ENCODE results near the gene CYTH2.

The CYTH2 gene

GRCh38 chr19:48493718-48494401 lies 24.7 kb downstream of the CYTH2 start:
- DNase-seq (ENCODE audit: low spot score): no peak

DNA sequence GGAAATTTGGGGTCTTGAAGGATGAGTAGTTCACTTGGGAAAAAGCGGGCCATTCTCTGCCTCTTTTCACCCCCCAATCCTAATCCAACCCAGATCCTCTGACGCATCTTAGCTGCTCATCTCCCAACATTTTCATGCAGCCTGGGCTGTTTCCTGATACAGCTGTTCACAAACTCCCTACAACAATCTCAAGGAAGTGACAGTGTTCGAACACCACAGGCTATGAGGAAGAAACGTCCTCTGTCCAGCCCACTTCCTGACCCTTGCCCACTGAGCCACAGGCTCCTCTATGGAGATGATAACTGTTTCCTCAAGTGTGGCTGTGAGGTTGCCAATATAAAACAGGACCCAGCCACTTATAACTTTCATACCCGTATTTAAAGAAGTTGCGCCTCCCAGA lies 26.2 kb downstream of the CYTH2 start:
- no peak for DNase-seq (ENCODE audit: low spot score)

DNA sequence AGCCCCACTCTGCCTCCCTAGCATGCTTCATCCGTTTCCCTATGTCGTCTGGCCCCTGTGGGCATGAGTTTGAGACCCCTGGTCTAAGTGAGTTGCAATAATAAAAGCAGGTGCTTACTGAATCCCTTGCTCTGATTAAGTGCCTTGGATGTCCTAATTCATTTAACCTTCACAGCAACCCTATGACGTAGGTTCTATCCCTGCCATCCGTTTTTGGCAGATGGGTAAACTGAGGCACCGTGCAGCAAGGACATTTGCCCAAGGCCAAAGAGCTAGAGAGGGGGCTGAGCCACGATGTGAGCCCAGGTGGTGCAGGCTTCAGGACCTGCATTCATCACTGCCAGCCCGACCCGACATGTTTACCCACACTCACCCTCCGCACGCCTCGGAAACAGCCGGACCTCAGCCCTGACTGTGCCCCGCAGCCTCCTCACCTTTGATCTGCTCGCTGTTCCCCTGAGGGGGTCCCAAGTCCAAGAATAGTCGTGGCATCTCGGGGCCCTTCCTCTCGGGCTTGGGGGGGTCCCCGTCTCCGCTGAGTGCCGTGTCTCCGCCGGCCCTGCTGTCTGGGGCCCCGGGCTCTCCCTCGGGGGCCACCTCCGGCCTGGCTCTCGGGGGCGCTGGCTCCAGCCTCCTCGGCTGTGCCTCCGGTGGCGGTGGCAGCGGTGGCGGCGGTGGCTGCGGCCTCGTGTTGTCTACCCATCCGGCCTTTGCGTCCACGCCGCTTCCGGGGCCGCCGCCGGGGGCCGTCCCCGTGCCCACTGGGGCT lies 28.0 kb downstream of the CYTH2 start:
- peak; percentile 42 for DNase-seq (ENCODE audit: low spot score)

- peak; percentile 58 for DNase-seq (ENCODE audit: low spot score)
Measured at GRCh38 chr19:48497728-48498594, 28.8 kb downstream of the CYTH2 start.

DNA sequence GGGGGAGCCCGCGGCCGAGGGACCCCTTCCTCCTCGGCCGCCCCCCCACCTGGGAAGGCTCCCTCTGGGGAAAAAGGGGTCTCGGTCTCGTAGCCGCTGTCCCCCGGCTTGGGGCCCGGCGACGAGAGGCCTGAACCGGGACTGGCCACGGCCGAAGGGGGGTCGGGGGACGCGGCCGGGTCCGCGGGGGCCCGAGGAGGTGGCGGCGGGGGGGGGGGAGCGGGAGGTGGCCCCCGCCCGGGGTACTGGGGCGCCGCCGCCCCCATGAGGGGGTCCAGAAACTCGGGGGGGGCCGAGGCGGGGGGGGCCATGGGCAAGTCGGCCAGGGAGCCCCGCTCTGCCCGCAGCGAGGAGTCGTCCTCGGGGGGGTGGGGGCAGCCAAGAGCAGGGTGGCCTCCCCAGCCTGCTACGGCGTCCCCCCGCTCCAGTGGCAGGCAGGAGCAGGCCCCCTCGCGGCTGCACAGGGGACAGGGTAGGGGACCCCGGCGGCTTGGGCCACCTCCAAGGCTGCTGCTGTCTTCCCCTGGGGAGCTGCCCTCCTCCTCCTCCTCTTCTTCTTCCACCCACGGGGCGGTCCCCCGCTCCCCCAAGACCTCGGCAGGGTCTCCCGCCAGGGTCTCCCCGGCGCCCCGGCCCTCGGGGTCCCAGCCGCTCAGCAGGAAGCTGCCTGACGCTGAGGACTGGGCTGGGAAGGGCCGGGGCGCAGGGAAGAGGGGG lies 29.6 kb downstream of the CYTH2 start:
- DNase-seq (ENCODE audit: low spot score): peak; percentile 60

- DNase-seq (ENCODE audit: low spot score): no peak
Measured at GRCh38 chr19:48499316-48500090, 30.3 kb downstream of the CYTH2 start.

GRCh38 chr19:48500830-48501493 lies 31.8 kb downstream of the CYTH2 start:
- no peak for DNase-seq (ENCODE audit: low spot score)

DNA sequence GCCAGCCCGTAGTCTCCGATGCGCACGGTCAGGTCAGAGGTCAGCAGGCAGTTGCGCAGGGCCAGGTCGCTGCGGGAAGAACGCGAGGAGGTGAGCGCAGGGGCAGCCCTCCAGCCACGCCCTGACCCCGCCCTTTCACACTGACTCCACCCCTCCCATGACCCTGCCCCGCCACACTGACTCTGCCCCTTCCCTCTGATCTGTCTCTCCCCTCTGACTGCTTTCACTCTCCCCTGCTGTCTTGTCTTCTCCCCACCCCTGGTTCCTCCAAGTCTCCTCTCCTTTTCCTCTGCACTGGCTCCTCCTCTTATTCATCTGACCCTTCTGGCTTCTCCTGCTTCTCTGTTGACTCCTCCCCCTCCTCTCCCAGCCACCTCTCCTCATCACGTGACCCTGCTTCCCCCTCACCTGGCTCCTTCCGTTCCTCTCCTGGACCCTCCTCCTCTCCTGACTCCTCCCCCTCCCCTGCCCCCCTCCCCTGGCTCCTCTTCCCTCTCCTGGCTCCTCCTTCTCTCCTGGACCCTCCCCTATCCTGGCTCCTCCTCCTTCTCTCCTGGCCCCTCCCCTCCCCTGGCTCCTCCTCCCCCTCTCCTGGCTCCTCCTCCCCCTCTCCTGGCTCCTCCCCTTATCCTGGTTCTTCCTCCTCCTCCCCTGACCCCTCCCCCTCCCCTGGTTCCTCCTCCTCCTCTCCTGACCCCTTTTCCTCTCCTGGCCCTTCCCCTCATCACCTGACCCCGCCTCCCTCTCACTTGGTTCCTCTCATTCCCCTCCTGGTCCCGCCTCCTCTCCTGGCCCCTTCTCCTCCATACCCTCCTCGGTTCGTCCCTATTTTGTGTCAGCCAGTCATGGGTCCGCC lies 32.6 kb downstream of the CYTH2 start:
- DNase-seq (ENCODE audit: low spot score): peak; percentile 63

GRCh38 chr19:48502350-48503018 lies 33.3 kb downstream of the CYTH2 start:
- peak; percentile 61 for DNase-seq (ENCODE audit: low spot score)

DNA sequence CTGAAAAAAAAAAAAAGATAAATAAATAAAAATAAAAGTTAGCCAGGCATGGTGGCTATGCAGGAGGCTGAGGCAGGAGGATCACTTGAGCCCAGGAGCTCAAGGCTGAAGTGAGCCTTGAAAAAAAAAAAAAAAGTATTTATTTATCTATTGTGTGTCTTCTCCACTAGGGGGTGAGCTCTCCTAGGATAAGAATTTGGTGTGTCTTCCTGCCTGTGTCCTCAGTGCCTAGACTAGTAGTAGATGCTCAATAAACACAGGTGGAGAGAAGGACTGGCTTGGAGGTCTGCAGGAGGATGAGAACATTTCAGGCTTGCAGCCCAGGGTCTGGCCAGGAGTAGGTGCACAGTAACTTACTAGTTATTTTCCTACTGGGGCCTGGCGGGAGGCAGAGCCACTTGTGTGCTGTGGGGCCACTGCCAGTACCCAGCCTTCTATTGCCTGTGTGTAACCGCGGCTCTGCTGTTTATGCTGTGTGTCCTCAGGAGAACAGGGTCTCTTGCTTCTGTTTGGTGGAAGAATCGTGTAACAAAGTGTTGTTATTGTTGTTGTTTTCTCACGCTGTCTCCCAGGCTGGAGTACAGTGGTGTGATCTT lies 37.1 kb downstream of the CYTH2 start:
- DNase-seq (ENCODE audit: low spot score): no peak

DNA sequence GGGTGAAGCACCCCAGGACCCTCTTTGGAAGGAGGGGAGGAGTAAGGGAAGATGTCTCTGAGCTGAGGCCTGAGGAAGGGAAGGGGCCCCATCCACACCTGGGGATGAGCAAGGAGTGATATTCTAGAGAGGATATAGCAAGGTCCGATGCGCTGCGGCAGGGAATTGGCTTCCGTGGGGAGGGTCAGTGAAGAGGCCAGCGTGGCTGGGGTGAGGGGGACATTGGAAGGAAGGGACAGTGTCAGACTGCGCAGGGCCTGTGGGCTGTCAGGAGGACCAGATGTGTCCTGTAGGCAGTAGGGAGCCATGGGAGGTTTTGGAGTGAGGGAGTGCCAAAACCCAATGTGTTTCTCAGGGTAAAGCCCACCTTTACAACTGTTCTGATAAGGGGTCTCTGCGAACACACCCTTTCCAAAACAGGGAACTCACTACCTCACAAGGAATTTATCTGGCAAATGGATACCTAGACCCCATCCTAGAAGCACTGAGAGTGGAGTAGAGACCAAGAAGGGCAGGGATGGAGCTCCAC lies 38.8 kb downstream of the CYTH2 start:
- no peak for DNase-seq (ENCODE audit: low spot score)

DNA sequence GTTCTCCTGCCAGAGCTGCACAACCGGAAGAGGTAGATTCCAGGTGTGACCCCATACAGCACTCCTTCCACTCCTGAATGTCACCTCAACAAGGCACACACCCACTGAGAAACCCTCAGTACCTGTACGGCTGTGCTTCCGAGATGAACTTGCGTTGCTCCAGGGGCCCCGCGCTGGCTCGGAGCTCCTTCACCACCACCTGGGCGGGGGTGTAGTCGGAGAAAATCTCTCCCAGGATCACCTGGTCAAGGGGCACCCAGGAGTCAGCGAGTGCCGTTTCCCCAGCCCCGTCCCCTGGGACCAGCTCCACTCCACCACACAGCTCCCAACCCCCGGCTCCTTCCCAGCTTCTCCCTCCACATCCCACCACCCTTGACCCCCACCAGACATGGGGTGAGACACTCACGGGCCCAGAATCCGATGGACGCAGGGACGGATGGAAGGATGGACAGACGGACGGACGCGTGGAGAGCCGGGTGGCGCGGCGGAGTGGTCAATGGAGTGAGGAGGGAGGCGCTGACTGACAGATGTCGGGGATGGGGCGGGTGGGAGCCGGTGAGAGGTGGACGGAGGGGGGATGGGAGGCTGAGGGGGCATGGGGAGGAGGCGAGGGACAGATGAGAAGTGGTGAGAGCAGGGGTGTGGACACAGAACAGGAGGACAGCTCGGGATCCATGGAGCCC lies 39.7 kb downstream of the CYTH2 start:
- DNase-seq (ENCODE audit: low spot score): no peak

GRCh38 chr19:48509467-48510194 lies 40.5 kb downstream of the CYTH2 start:
- no peak for DNase-seq (ENCODE audit: low spot score)

- no peak for DNase-seq (ENCODE audit: low spot score)
Measured at GRCh38 chr19:48510421-48511268, 41.5 kb downstream of the CYTH2 start.

GRCh38 chr19:48511321-48511731 lies 42.2 kb downstream of the CYTH2 start:
- DNase-seq (ENCODE audit: low spot score): no peak
